ENCODE measurements around the gene MPPED2. TPM values are rescaled to one million over a fixed set of nuclear protein-coding genes. Genes with fewer than 3 reads are reported as not detected.
A peak's percentile ranks its signal among the peaks of the same experiment; 100 is the strongest.

MPPED2 gene
- total RNA-seq, 1 donor from 2014 or later = 179 TPM

DNA sequence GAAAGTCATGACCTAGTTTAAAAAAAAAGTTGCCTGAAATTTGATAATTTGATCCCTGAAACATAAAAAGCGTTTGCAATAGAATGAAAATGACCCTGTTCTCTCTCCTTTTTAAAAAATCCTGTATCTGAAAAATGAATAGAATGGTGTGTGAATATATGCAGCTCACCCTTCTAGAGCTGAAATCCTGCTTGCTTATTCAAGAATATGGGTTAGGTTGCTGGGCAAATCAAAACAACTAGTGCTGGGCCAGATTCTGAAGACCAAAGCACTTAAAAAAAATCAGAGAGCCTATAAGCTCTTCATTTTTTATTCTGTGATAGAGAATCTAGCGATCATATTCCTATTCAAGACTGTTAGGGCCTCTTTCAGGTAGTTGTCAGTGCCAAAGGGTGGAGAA is 131.6 kb downstream of the MPPED2 start:
- Mint-ChIP-seq H3K4me1 (peaks cover 62% of the 10 kb centered on the region), H3K27ac (peak overlapping the region; percentile 43), H3K9me3 (no peaks in the 10 kb centered on the region), H3K27me3 (ENCODE audit: low read depth) (no peaks in the 10 kb centered on the region), H3K36me3 (peaks cover 21% of the 10 kb centered on the region), H3K4me3 (no peak overlapping the region)
- TF ChIP-seq, protein P1, sequence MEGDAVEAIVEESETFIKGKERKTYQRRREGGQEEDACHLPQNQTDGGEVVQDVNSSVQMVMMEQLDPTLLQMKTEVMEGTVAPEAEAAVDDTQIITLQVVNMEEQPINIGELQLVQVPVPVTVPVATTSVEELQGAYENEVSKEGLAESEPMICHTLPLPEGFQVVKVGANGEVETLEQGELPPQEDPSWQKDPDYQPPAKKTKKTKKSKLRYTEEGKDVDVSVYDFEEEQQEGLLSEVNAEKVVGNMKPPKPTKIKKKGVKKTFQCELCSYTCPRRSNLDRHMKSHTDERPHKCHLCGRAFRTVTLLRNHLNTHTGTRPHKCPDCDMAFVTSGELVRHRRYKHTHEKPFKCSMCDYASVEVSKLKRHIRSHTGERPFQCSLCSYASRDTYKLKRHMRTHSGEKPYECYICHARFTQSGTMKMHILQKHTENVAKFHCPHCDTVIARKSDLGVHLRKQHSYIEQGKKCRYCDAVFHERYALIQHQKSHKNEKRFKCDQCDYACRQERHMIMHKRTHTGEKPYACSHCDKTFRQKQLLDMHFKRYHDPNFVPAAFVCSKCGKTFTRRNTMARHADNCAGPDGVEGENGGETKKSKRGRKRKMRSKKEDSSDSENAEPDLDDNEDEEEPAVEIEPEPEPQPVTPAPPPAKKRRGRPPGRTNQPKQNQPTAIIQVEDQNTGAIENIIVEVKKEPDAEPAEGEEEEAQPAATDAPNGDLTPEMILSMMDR (IDR thresholded peaks at IDR 0.05; ENCODE audit: unreplicated experiment) = no peak
- DNase-seq (ENCODE audit: low spot score in 2 of 2, unreplicated experiment in 2 of 2) = no peak

DNA sequence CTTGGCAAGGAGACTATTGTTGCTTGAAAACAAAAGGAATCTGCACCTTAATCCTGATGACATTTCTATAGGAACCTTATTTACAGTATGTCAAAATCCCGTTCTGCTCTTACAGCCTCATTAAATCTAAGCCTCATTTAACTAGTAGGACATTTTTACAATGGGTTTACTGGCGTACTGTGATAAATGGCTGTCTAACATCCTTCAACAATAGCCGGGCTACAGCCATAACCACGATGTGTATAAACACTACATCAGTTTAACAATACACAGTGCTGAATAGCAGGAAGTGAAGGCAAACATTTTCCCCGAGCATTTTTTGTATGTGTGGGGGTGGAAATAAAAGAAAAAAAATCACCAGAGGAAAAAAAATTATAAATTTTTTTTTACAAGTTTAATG is 132.0 kb downstream of the MPPED2 start:
- peaks cover 16% of the 10 kb centered on the region for H3K36me3 Mint-ChIP-seq
- no peaks in the 10 kb centered on the region for H3K27me3 Mint-ChIP-seq (ENCODE audit: low read depth)
- H3K9me3 Mint-ChIP-seq = no peaks in the 10 kb centered on the region
- TF ChIP-seq, protein P1 (IDR thresholded peaks at IDR 0.05; ENCODE audit: unreplicated experiment) = no peak
- no peak for DNase-seq (ENCODE audit: low spot score in 2 of 2, unreplicated experiment in 2 of 2)
- no peak overlapping the region for H3K27ac Mint-ChIP-seq
- peaks cover 62% of the 10 kb centered on the region for H3K4me1 Mint-ChIP-seq
- no peak overlapping the region for H3K4me3 Mint-ChIP-seq

DNA sequence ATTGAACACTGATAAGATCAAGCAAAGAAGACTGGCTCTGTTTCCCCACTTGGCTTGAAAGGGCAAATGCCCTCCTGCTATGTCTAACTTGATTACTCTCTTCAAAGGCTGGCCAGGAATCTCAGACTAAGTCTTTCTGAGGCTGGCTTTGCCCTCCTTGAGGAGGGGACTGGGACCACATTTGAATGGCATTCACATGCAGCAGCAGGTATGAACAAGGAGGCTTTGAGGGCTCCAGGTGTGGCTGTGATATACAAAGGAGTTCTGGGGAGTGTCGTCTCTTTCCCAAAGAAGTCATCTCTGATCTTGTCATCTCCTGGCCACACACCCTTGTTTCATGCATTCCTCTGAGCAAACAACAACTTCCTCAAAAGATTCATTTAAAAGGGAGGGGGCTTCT is 132.4 kb downstream of the MPPED2 start:
- Mint-ChIP-seq H3K4me3 (no peak overlapping the region), H3K27me3 (ENCODE audit: low read depth) (no peaks in the 10 kb centered on the region), H3K4me1 (peaks cover 62% of the 10 kb centered on the region), H3K36me3 (peaks cover 15% of the 10 kb centered on the region), H3K9me3 (no peaks in the 10 kb centered on the region), H3K27ac (peak overlapping the region; percentile 13)
- TF ChIP-seq, protein P1 (IDR thresholded peaks at IDR 0.05; ENCODE audit: unreplicated experiment) = no peak
- DNase-seq (ENCODE audit: low spot score in 2 of 2, unreplicated experiment in 2 of 2) = no peak

DNA sequence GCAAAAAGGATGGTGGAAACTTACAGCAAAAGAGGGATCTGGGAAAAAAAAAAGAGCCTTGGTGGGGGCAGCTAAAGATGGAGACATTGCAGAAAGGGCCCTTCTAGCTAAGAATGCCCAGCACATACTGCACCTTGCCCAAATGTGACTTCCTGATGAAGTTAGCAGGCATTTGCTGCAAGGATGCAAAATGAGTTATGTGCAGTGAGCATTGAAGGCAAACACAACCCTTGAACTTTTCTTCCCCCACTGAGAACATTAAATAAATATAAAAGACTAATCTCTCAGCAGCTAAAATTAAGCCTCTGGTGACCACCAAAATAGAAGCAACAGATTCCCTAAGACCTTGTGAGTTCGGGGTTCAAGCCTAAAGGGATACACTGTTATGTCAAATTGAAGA is 133.3 kb downstream of the MPPED2 start:
- no peak for DNase-seq (ENCODE audit: low spot score in 2 of 2, unreplicated experiment in 2 of 2)
- Mint-ChIP-seq H3K4me3 (no peak overlapping the region), H3K9me3 (no peaks in the 10 kb centered on the region), H3K27me3 (ENCODE audit: low read depth) (no peaks in the 10 kb centered on the region), H3K36me3 (peaks cover 10% of the 10 kb centered on the region), H3K4me1 (peaks cover 61% of the 10 kb centered on the region), H3K27ac (no peak overlapping the region)
- TF ChIP-seq, protein P1 (IDR thresholded peaks at IDR 0.05; ENCODE audit: unreplicated experiment) = no peak

DNA sequence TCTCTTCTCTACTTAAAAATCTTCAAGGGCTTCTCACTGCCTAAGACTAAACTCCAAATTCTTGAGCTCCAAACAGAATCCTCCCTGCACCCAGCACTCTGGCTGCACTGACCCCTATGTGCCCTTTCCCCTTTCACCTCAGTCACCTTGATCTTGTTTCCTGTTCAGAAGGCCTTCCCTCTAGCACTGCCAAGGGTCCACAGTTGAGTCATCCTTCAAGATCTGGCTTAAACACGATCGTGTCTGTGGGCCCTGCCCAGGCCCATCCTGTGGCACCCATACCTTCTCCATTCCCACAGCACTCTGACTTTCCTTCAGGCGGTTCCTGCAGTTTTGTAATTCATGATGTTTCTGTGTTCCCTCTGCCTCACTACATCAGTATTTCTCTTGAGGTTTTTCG is 134.0 kb downstream of the MPPED2 start:
- no peak overlapping the region for H3K4me3 Mint-ChIP-seq
- TF ChIP-seq, protein P1 (IDR thresholded peaks at IDR 0.05; ENCODE audit: unreplicated experiment) = no peak
- H3K9me3 Mint-ChIP-seq = no peaks in the 10 kb centered on the region
- H3K4me1 Mint-ChIP-seq = peaks cover 63% of the 10 kb centered on the region
- H3K27me3 Mint-ChIP-seq (ENCODE audit: low read depth) = no peaks in the 10 kb centered on the region
- DNase-seq (ENCODE audit: low spot score in 2 of 2, unreplicated experiment in 2 of 2) = no peak
- H3K36me3 Mint-ChIP-seq = peaks cover 10% of the 10 kb centered on the region
- peak overlapping the region; percentile 83 for H3K27ac Mint-ChIP-seq

DNA sequence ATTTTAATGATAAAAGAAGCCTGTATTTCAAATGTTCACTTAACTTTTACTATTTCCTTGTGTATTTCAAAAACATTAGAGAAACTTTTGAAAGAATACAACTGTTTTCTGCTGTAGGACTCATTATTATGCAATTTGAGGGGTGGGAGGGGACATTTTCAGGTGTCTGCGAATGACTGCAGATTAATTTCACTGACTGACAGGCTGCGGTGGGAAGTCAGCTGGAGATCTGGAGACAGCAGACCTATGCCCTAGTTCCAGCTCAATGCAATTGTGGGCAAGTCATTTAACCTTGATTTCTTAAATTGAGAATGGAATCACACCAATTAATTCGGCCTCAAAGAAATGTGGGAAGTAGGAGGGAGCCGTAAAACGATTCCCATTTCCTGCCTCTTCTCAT is 134.5 kb downstream of the MPPED2 start:
- H3K9me3 Mint-ChIP-seq = no peaks in the 10 kb centered on the region
- H3K36me3 Mint-ChIP-seq = peaks cover 10% of the 10 kb centered on the region
- no peak for DNase-seq (ENCODE audit: low spot score in 2 of 2, unreplicated experiment in 2 of 2)
- peaks cover 66% of the 10 kb centered on the region for H3K4me1 Mint-ChIP-seq
- no peaks in the 10 kb centered on the region for H3K27me3 Mint-ChIP-seq (ENCODE audit: low read depth)
- no peak overlapping the region for H3K4me3 Mint-ChIP-seq
- peak overlapping the region; percentile 83 for H3K27ac Mint-ChIP-seq
- TF ChIP-seq, protein P1 (IDR thresholded peaks at IDR 0.05; ENCODE audit: unreplicated experiment) = no peak

All from mesothelial cell of epicardium (in vitro differentiated cells).